ENCODE results near the gene FGFR2.

The FGFR2 gene

GRCh38 chr10:121493521-121493920, 104.7 kb downstream of the FGFR2 start:
- DNase-seq (ENCODE audit: low read depth in 2 of 2): no peak

GRCh38 chr10:121490871-121491519, 107.2 kb downstream of the FGFR2 start:
- no peak for DNase-seq (ENCODE audit: low read depth in 2 of 2)

- DNase-seq (ENCODE audit: low read depth in 2 of 2): no peak
Observed at GRCh38 chr10:121485436-121486139, 112.7 kb downstream of the FGFR2 start.

- no peak for DNase-seq (ENCODE audit: low read depth in 2 of 2)
Observed at GRCh38 chr10:121484816-121485215, 113.4 kb downstream of the FGFR2 start.

- DNase-seq (ENCODE audit: low read depth in 2 of 2): no peak
Observed at GRCh38 chr10:121484401-121484800, 113.8 kb downstream of the FGFR2 start.

- DNase-seq (ENCODE audit: low read depth in 2 of 2): no peak
Observed at GRCh38 chr10:121481180-121481579, 117.1 kb downstream of the FGFR2 start.

GRCh38 chr10:121478556-121478955, 119.7 kb downstream of the FGFR2 start:
- DNase-seq (ENCODE audit: low read depth in 2 of 2): no peak

- DNase-seq (ENCODE audit: low read depth in 2 of 2): no peak
Observed at GRCh38 chr10:121469797-121470606, 128.2 kb downstream of the FGFR2 start.

- DNase-seq (ENCODE audit: low read depth in 2 of 2): no peak
Observed at GRCh38 chr10:121468726-121469125, 129.5 kb downstream of the FGFR2 start.

- no peak for DNase-seq (ENCODE audit: low read depth in 2 of 2)
Observed at GRCh38 chr10:121466424-121466823, 131.8 kb downstream of the FGFR2 start.

GRCh38 chr10:121465215-121465614, 133.0 kb downstream of the FGFR2 start:
- no peak for DNase-seq (ENCODE audit: low read depth in 2 of 2)

- DNase-seq (ENCODE audit: low read depth in 2 of 2): no peak
Observed at GRCh38 chr10:121464517-121464916, 133.7 kb downstream of the FGFR2 start.

- DNase-seq (ENCODE audit: low read depth in 2 of 2): no peak
Observed at GRCh38 chr10:121462955-121463354, 135.3 kb downstream of the FGFR2 start.

- no peak for DNase-seq (ENCODE audit: low read depth in 2 of 2)
Observed at GRCh38 chr10:121462281-121462680, 136.0 kb downstream of the FGFR2 start.

- no peak for DNase-seq (ENCODE audit: low read depth in 2 of 2)
Observed at GRCh38 chr10:121461307-121461706, 136.9 kb downstream of the FGFR2 start.

- DNase-seq (ENCODE audit: low read depth in 2 of 2): no peak
Observed at GRCh38 chr10:121460733-121461132, 137.5 kb downstream of the FGFR2 start.

GRCh38 chr10:121459622-121460453, 138.4 kb downstream of the FGFR2 start:
- no peak for DNase-seq (ENCODE audit: low read depth in 2 of 2)

GRCh38 chr10:121459279-121459621, 139.0 kb downstream of the FGFR2 start:
- no peak for DNase-seq (ENCODE audit: low read depth in 2 of 2)

- no peak for DNase-seq (ENCODE audit: low read depth in 2 of 2)
Observed at GRCh38 chr10:121457729-121458128, 140.5 kb downstream of the FGFR2 start.

GRCh38 chr10:121455377-121455776, 142.9 kb downstream of the FGFR2 start:
- no peak for DNase-seq (ENCODE audit: low read depth in 2 of 2)

GRCh38 chr10:121454781-121455180, 143.5 kb downstream of the FGFR2 start:
- no peak for DNase-seq (ENCODE audit: low read depth in 2 of 2)

- no peak for DNase-seq (ENCODE audit: low read depth in 2 of 2)
Observed at GRCh38 chr10:121453160-121453559, 145.1 kb downstream of the FGFR2 start.
